SK-N-SH treated with all-trans-retinoic acid at 6 μM for 48 hours (cell line): Measurements from ENCODE around the gene SYNJ1.

ENCODE experiments used
- CREB5 ChIP-seq: fragments of 250-450 bp; sonication (Bioruptor Pico); IDR thresholded peaks from 2 replicates; pipeline ENCODE4 v1.5.1; 2020; ENCODE audit warnings: low read depth, mild to moderate bottlenecking, moderate library complexity
- RARB ChIP-seq: fragments of 250-450 bp; sonication (Bioruptor Pico); IDR thresholded peaks from 2 replicates; pipeline ENCODE4 v1.8.0; 2021; ENCODE audit warnings: mild to moderate bottlenecking, moderate library complexity

DNA sequence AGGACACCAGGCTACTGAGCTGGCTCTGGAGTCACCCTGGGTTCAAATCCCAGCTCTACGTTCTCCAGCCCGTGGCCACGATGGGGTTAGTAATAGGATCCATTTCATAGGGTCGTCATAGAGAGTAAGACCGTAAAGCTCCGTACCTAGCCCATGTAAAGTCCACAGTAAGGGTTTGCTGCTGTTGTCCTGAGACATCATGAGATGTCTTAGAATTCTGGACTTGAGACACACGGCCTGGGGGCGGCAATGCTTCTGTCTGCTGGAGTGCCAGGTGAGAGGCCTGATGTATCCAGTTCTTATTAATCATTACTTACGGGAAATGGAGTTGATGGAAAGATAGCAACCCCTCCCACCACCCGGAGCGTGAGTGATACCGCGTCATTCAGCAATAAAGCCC is 146.1 kb downstream of the SYNJ1 start:
- no peak for TF ChIP-seq CREB5 (CRISPR knock-in tag)
- no peak for TF ChIP-seq RARB (CRISPR knock-in tag)
